ENCODE results near the gene VPS4B. TPM values are rescaled to one million over a fixed set of nuclear protein-coding genes. Genes with fewer than 3 reads are reported as not detected.
A peak's percentile ranks its signal among the peaks of the same experiment; 100 is the strongest.

VPS4B gene
- total and polyA plus RNA-seq, 3 donors from 2014 or later, result 25.6 to 36.0 (median 30.9) TPM

DNA sequence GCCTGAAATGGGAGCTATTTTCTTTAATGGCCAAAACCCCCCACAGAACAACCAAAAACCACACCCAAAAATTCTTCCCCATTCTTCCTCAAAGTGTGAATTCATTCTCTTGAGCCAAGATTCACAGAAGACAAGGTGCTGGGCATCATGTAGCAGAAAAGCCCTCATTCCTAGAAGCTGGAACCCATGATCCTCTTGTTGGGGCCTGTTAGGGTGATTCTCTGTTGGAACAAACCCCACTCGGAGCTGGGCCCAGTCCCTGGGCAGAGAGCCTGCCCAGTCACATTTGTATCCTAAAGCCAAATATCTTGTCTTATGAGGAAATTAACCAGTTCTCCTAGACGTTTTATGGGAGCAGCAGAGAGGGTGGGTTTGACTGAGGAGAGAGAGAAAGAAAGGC lies 22.8 kb upstream of the VPS4B start:
- Histone ChIP-seq H3K4me3 (no peak overlapping the region), H3K4me1 (peaks cover 5% of the 10 kb centered on the region), H3K27me3 (no peaks in the 10 kb centered on the region), H3K9me3 (no peaks in the 10 kb centered on the region), H3K27ac (no peak overlapping the region), H3K36me3 (ENCODE audit: low read depth, missing control alignments) (no peaks in the 10 kb centered on the region)
- WGBS, 2 donors, result 48 to 62% methylated on average over 2 of the region's 2 CpGs
- no peak for DNase-seq
- TF ChIP-seq POLR2A (IDR thresholded peaks at IDR 0.05), result no peak
- TF ChIP-seq, protein P1, sequence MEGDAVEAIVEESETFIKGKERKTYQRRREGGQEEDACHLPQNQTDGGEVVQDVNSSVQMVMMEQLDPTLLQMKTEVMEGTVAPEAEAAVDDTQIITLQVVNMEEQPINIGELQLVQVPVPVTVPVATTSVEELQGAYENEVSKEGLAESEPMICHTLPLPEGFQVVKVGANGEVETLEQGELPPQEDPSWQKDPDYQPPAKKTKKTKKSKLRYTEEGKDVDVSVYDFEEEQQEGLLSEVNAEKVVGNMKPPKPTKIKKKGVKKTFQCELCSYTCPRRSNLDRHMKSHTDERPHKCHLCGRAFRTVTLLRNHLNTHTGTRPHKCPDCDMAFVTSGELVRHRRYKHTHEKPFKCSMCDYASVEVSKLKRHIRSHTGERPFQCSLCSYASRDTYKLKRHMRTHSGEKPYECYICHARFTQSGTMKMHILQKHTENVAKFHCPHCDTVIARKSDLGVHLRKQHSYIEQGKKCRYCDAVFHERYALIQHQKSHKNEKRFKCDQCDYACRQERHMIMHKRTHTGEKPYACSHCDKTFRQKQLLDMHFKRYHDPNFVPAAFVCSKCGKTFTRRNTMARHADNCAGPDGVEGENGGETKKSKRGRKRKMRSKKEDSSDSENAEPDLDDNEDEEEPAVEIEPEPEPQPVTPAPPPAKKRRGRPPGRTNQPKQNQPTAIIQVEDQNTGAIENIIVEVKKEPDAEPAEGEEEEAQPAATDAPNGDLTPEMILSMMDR (IDR thresholded peaks at IDR 0.05), result no peak
- intact Hi-C loops (cut with DNase I; ENCODE audit: low total_unique reads), result no loop called here

DNA sequence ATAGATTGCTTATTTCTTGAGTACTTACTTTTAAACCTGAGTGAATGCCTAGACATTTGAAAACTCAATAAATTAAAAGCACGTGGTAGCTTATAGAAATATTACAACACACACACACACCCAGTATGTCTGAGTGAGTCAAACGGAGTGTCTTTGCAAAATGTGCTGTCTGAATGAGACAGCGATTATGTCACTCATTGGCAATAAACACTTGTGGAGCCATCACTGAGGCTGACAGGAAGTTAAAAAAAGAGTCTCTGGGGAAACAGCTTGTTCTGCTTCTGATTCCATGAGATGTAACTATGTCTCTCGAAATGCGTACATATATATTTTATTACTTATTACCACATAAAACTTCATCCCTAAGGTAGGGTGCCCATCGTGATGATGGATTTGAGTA lies 22.3 kb upstream of the VPS4B start:
- no peak for DNase-seq
- Histone ChIP-seq H3K27ac (no peak overlapping the region), H3K4me1 (peaks cover 8% of the 10 kb centered on the region), H3K36me3 (ENCODE audit: low read depth, missing control alignments) (no peaks in the 10 kb centered on the region), H3K9me3 (no peaks in the 10 kb centered on the region), H3K4me3 (no peak overlapping the region), H3K27me3 (no peaks in the 10 kb centered on the region)
- TF ChIP-seq, protein P1 (IDR thresholded peaks at IDR 0.05), result no peak
- TF ChIP-seq POLR2A (IDR thresholded peaks at IDR 0.05), result no peak
- 79 to 90% methylated on average over 6 of the region's 6 CpGs for WGBS, 2 donors
- intact Hi-C loops (cut with DNase I; ENCODE audit: low total_unique reads), result loop anchor here (5.0 kb wide), 1 partner anchor 427 kb away; no protein-coding TSS in a partner anchor

DNA sequence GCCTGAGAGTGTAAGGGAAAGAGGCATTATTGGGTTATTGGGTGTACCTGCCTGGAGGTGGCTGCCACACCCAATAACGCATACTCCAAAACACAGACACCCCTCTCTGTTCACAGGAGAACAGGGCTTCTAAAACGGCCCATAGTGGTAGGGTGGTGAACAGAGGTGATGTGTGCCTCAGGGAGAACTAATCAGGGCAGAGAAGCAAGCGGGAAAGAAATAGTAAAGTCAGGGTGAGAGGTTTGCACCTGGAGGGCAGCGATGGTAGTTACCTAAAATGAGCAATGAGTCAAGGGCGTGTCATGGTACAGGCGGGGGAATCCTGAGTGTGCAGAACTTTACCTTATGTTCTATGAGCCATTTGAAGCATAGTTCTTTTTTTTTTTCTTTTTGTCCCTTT lies 21.6 kb upstream of the VPS4B start:
- Histone ChIP-seq H3K9me3 (no peaks in the 10 kb centered on the region), H3K36me3 (ENCODE audit: low read depth, missing control alignments) (no peaks in the 10 kb centered on the region), H3K27me3 (no peaks in the 10 kb centered on the region), H3K4me1 (peaks cover 12% of the 10 kb centered on the region), H3K27ac (no peak overlapping the region), H3K4me3 (no peak overlapping the region)
- no peak for DNase-seq
- intact Hi-C loops (cut with DNase I; ENCODE audit: low total_unique reads), result loop anchor here (5.0 kb wide), 1 partner anchor 427 kb away; no protein-coding TSS in a partner anchor
- TF ChIP-seq, protein P1 (IDR thresholded peaks at IDR 0.05), result no peak
- TF ChIP-seq POLR2A (IDR thresholded peaks at IDR 0.05), result no peak
- 93 to 96% methylated on average over 6 of the region's 6 CpGs for WGBS, 2 donors

DNA sequence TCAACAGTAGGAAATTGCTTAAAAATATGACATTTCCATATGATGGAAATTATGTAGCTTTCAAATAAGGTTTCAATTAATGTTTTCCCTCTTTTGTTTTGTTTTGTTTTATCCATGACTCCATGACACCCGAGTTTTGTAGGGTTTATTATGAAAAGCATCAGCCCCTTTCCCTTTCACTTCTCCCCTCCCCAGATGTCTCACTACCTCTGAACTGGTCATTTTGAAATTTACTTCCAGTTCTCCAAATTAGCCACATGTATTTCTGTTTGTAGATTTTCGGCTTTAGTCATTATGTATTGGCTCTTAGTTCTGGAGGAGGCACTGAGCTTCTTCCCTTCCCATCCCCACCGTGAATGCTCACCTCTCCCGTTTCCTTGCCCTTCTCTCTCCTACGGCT lies 18.6 kb upstream of the VPS4B start:
- intact Hi-C loops (cut with DNase I; ENCODE audit: low total_unique reads), result loop anchor here (5.0 kb wide), 1 partner anchor 424 kb away; no protein-coding TSS in a partner anchor
- Histone ChIP-seq H3K36me3 (ENCODE audit: low read depth, missing control alignments) (no peaks in the 10 kb centered on the region), H3K4me1 (peaks cover 12% of the 10 kb centered on the region), H3K27me3 (no peaks in the 10 kb centered on the region), H3K4me3 (no peak overlapping the region), H3K27ac (peak overlapping the region in 1 of 2 donors; percentile 17), H3K9me3 (no peaks in the 10 kb centered on the region)
- no peak for TF ChIP-seq POLR2A (IDR thresholded peaks at IDR 0.05)
- TF ChIP-seq, protein P1 (IDR thresholded peaks at IDR 0.05), result no peak
- 72 to 77% methylated on average over 5 of the region's 5 CpGs for WGBS, 2 donors
- DNase-seq, result no peak

DNA sequence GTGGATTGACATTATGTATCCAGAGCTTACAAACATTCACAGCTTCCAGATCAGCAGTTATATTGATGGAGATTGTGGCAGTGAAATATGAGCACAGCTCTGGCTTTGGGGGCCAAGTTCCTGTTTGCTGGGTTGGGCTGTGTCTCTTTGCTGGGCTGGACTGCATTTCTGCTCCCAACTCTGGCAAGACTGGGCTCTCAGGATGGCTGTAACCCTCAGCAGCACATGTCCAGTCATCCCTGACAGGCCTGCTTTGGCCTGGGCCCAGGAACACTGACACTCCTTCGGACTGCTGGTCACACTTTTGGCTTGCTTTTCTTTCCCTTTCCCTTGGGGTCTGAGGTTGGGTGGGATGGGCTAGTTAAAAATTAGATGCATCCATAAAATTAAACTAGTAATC lies 17.9 kb upstream of the VPS4B start:
- peak; percentile 73 for DNase-seq
- intact Hi-C loops (cut with DNase I; ENCODE audit: low total_unique reads), result loop anchor here (5.0 kb wide), 1 partner anchor 423 kb away; no protein-coding TSS in a partner anchor

More for the DNA sequence above, 17.9 kb upstream of the VPS4B start:
- H3K4me1 ChIP-seq, result peaks cover 12% of the 10 kb centered on the region
- no peaks in the 10 kb centered on the region for H3K27me3 ChIP-seq
- H3K36me3 ChIP-seq (ENCODE audit: low read depth, missing control alignments), result no peaks in the 10 kb centered on the region
- 14 to 23% methylated on average over 1 of the region's 1 CpG for WGBS, 2 donors
- H3K4me3 ChIP-seq, result no peak overlapping the region
- TF ChIP-seq, protein P1 (IDR thresholded peaks at IDR 0.05), result no peak
- no peak for TF ChIP-seq POLR2A (IDR thresholded peaks at IDR 0.05)
- H3K9me3 ChIP-seq, result no peaks in the 10 kb centered on the region
- peak overlapping the region in 1 of 2 donors; percentile 17 for H3K27ac ChIP-seq

Measured in testis (tissue), 3 donors.